ENCODE results near the gene SGK1.

DNA sequence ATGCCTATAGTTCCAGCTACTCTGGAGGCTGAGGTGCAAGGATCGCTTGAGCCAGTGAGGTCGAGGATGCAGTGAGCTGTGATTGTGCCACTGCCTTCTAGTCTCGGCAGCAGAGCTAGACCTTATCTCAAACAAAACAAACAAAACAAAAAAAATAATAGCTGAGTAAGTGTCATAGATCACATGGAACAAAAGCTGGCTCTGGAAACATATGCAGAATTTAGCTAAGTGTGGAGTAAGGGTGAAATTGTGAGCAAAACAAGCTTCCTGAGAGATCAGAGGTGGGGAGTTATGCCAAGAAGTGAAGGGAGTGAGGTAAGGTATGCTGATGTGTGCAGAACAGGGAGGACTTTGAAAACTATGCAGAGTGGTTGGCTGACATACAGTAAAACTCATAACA lies 18.7 kb downstream of the SGK1 start:
- TF ChIP-seq, protein P1, sequence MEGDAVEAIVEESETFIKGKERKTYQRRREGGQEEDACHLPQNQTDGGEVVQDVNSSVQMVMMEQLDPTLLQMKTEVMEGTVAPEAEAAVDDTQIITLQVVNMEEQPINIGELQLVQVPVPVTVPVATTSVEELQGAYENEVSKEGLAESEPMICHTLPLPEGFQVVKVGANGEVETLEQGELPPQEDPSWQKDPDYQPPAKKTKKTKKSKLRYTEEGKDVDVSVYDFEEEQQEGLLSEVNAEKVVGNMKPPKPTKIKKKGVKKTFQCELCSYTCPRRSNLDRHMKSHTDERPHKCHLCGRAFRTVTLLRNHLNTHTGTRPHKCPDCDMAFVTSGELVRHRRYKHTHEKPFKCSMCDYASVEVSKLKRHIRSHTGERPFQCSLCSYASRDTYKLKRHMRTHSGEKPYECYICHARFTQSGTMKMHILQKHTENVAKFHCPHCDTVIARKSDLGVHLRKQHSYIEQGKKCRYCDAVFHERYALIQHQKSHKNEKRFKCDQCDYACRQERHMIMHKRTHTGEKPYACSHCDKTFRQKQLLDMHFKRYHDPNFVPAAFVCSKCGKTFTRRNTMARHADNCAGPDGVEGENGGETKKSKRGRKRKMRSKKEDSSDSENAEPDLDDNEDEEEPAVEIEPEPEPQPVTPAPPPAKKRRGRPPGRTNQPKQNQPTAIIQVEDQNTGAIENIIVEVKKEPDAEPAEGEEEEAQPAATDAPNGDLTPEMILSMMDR (IDR thresholded peaks at IDR 0.05; ENCODE audit: poor library complexity) = no peak
- TF ChIP-seq EZH2 (IDR thresholded peaks at IDR 0.05; ENCODE audit: borderline replicate concordance) = no peak

All from hepatocyte (in vitro differentiated cells).